GM10847 (cell line): Measurements from ENCODE around the gene ERP44.

Source experiments
- POLR2A ChIP-seq: IDR thresholded peaks from 2 replicates; pipeline ENCODE4 v1.6.1; 2011; ENCODE audit not compliant: insufficient read length; ENCODE audit errors: extremely low read depth

The ERP44 gene

GRCh38 chr9:100074093-100074492, 24.7 kb downstream of the ERP44 start:
- no peak for TF ChIP-seq POLR2A

DNA sequence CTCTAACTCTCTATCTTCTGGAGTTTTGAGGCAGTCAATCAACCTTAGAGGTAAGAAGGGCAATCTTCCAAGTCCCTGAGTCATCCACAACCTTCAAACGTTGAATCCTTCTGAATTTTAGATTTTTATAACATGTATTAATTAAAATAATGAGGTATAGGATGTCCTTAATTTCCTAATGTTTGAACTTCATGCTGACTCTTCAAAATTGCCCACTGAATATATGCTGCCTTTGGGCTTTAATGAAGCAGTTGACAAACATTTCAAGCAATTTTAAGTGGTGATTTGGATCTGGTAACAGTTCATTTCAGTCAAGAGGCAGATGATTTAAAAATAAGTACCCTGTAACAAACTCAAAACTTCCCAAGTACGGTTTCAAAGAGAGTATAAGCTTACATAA, 26.0 kb downstream of the ERP44 start:
- no peak for TF ChIP-seq POLR2A

- TF ChIP-seq POLR2A = no peak
Observed at GRCh38 chr9:100071271-100071670, 27.5 kb downstream of the ERP44 start.

GRCh38 chr9:100070104-100071041, 28.4 kb downstream of the ERP44 start:
- TF ChIP-seq POLR2A = no peak

- no peak for TF ChIP-seq POLR2A
Observed at GRCh38 chr9:100066539-100066938, 32.3 kb downstream of the ERP44 start.

DNA sequence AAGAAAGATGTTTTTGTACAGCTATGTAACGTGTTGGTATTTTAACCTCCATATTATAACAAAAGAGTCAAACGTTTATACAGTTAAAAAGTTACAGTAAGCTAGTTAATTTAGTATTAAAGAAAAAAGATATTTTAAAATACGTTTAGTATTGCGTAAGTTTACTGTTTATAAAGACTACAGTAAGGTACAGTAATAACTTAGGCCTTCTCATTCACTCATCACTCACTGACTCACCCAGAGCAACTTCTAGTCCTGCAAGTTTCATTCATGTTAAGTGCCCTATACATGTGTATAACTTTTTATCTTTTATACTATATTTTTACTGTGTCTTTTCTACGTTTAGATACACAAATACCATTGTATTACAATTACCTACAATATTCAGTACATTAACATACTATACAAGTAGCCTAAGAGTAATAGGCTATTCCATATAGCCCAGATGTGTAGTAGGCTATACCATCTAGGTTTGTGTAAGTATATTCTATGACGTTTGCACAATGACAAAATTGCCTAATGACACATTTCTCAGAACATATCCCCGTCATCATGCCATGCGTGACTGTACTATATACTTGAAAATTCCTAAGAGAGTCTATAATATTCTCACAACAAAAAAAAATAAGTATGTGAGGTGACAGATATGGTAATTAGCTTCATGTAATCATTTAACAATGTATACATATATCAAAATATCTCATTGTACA, 33.8 kb downstream of the ERP44 start:
- no peak for TF ChIP-seq POLR2A

DNA sequence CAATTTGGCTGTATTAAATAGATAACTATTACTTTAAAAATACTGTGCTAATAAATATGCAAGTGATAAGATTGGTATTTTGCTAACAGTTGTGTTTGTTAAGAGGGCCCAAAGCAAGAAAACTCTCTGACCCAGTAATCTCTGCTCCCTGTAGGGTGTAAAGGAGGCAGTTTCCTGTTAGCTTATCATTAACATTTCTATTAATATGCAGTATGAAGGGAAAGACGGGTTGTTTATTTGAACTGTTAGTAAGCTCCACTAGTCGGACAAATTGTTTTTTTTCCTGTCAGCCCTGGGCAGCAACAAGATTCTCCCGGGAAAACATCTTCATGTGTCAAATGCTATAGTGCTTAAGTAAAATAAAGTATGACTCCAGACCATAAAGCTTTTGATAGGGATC, 35.6 kb downstream of the ERP44 start:
- no peak for TF ChIP-seq POLR2A

GRCh38 chr9:100058699-100059579, 39.9 kb downstream of the ERP44 start:
- TF ChIP-seq POLR2A = no peak

DNA sequence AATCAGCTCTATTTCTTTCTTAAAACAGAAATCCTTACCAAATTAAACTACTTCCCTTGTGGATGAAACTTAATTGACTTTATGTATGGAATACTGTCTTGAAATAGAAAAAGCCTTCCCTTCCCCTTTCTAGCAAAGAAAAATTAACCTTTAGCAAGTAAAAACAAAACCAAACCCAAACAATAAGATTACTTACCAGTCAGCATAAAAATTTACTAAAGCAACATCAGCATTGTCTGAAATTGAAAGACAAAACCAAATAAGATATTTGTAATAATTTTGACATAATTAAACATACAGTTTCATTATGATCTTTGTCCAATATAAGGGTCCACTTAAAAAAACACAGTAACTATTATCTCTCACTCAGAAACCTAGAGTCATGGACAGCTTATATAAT, 41.2 kb downstream of the ERP44 start:
- TF ChIP-seq POLR2A = no peak

DNA sequence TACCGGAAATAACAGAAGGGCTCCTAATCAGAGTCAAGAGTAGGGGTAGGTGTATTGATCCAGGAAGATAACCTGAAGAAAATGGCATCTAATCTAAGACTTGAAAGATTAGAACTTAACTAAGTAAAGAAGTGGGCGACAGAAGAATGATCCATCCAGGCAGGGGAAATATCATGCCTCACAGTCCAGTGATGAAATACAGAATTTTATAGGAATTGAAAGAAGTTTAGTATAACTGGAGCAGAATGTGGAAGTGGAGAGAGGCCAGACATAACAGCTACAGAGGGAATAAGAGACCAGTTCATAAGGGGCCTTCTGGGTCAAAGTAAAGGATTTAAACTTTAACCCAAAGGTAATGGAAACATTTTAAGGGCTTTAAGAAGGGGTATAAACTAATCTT, 42.2 kb downstream of the ERP44 start:
- no peak for TF ChIP-seq POLR2A

DNA sequence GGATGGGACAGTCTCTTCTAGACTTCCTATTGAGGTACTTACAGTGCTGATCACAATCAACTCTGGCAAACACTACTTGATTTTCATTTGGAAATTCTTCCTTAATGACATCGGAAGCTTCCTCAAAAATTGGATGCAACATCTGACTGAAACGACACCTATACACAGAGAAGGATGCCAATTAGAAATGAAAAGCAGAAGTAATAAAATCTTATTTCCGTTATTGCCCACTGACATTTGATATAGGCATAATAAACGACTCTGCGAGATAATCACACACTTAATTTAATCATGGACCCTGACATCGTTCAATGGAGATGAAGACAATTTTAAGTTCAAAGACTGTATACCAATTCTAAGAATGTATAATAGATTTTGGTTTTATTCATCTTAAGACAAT, 46.4 kb downstream of the ERP44 start:
- TF ChIP-seq POLR2A = no peak

- TF ChIP-seq POLR2A = no peak
Observed at GRCh38 chr9:100049551-100049950, 49.2 kb downstream of the ERP44 start.

GRCh38 chr9:100038472-100038871, 60.3 kb downstream of the ERP44 start:
- no peak for TF ChIP-seq POLR2A

DNA sequence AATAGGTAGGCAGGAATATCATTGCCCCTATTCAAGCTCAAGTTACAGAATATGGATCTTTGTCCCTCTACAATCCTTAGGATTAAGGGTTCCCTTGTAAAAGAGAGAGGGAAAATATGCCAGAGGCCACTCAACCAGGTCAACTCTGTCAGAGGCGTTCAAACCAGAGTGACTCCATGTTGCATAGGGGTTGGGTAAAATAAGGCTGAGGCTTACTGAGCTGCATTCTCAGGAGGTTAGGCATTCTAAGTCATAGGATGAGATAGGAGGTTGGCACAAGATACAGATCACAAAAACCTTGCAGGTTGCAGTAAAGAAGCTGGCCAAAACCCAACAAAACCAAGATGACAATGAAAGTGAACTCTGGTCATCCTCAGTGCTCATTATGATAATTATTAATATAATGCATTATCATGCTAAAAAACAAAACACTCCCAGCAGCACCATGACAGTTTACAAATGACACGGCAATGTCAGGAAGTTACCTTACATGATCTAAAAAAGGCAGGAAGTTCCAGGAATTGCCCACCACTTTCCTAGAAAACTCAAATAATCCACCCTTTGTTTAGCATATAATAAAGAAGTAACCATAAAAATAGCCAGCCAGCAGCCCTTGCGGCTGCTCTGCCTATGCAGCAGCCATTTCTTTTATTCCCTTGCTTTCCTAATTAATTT, 64.8 kb downstream of the ERP44 start:
- TF ChIP-seq POLR2A = no peak

DNA sequence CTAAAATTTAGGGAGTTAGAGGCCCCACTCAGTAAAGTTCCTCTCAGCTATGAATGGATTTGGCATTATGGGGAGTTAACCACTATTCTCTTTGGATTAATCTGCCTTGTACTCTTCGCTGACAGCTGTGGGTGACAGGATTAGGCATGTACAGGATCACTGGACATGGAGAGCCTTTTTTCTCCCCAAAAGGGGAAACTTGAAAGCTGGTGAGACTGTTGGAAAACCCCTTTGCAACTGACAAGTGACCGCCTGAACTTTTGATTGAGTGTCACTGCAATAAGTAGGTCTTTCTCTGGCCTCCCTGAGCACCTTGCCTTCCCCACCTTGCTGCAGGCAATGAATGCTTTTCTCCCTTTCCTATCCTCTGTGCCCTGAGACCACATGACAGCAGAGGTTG, 68.3 kb downstream of the ERP44 start:
- TF ChIP-seq POLR2A = no peak

DNA sequence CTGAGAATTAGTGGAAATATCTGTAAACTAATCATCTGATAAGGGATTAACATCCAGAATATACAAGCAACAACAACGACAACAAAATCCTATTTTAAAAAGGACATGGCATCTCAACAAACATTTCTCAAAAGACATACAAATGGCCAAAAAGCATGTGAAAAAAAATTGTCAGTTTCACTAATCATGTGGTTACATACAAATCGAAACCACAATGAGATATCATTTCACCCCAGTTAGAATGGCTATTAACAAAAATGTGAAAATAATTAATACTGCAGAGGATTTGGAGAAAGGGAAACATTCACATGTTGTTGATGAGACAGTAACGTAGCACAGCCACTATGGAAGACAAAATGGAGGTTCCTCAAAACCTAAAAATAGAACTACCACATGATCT, 69.5 kb downstream of the ERP44 start:
- no peak for TF ChIP-seq POLR2A
